GM10847 (cell line): Measurements from ENCODE around the gene PVALEF.

ENCODE experiments used
- POLR2A ChIP-seq: IDR thresholded peaks from 2 replicates; pipeline ENCODE4 v1.6.1; 2011; ENCODE audit not compliant: insufficient read length; ENCODE audit errors: extremely low read depth

PVALEF gene

GRCh38 chr17:81200201-81200600 lies 34.9 kb downstream of the PVALEF start:
- TF ChIP-seq POLR2A, result no peak

GRCh38 chr17:81200695-81201580 lies 35.6 kb downstream of the PVALEF start:
- no peak for TF ChIP-seq POLR2A

- no peak for TF ChIP-seq POLR2A
Measured at GRCh38 chr17:81202318-81202717, 37.0 kb downstream of the PVALEF start.

- TF ChIP-seq POLR2A, result no peak
Measured at GRCh38 chr17:81203136-81203535, 37.8 kb downstream of the PVALEF start.

- no peak for TF ChIP-seq POLR2A
Measured at GRCh38 chr17:81204578-81204977, 39.3 kb downstream of the PVALEF start.

- no peak for TF ChIP-seq POLR2A
Measured at GRCh38 chr17:81206166-81206565, 40.9 kb downstream of the PVALEF start.

- no peak for TF ChIP-seq POLR2A
Measured at GRCh38 chr17:81206657-81207056, 41.4 kb downstream of the PVALEF start.

- TF ChIP-seq POLR2A, result no peak
Measured at GRCh38 chr17:81207610-81208581, 42.6 kb downstream of the PVALEF start.

- no peak for TF ChIP-seq POLR2A
Measured at GRCh38 chr17:81208651-81209050, 43.3 kb downstream of the PVALEF start.

GRCh38 chr17:81209141-81209540 lies 43.8 kb downstream of the PVALEF start:
- no peak for TF ChIP-seq POLR2A

- no peak for TF ChIP-seq POLR2A
Measured at GRCh38 chr17:81210466-81210865, 45.2 kb downstream of the PVALEF start.

- TF ChIP-seq POLR2A, result no peak
Measured at GRCh38 chr17:81210868-81211267, 45.6 kb downstream of the PVALEF start.

GRCh38 chr17:81212365-81212764 lies 47.1 kb downstream of the PVALEF start:
- no peak for TF ChIP-seq POLR2A

- TF ChIP-seq POLR2A, result no peak
Measured at GRCh38 chr17:81213978-81214377, 48.7 kb downstream of the PVALEF start.

- TF ChIP-seq POLR2A, result no peak
Measured at GRCh38 chr17:81217491-81217890, 52.2 kb downstream of the PVALEF start.

- no peak for TF ChIP-seq POLR2A
Measured at GRCh38 chr17:81218459-81218858, 53.2 kb downstream of the PVALEF start.
